ENCODE data around the gene LRRTM4. TPM values are rescaled to one million over a fixed set of nuclear protein-coding genes. Genes with fewer than 3 reads are reported as not detected.

Gene LRRTM4
- total and polyA plus RNA-seq, 2 experiments from 2014 or later, result 4.5 to 15.4 TPM

DNA sequence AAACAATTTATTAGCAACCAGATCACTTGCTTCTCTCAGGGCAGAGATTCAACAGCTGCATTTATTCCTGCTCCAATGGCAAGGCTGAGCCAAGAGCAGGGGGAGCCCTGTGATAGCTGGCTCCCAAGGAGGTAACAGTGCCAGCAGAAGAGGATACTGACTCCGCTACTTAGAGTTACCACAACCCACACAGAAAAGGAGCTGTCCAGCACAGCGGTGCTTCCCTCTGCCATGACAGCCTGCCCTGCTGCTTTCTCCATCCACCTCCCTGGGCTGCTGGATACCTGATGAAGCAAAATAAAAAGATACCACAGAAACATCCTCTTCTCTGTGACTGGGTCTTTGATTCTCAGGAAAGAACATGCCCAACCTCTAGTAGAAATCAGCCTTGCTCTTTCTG is 467.2 kb downstream of the LRRTM4 start:
- Histone ChIP-seq H3K4me2 (no peak overlapping the region), H3F3A (replicated peaks; ENCODE audit: low read depth) (no peaks in the 10 kb centered on the region), H3K9me2 (ENCODE audit: insufficient read depth) (no peaks in the 10 kb centered on the region), H3K27me3 (ENCODE audit: insufficient read depth) (no peaks in the 10 kb centered on the region), H3K4me1 (ENCODE audit: insufficient read depth) (no peaks in the 10 kb centered on the region; the same call in 1 of the 2 replicates), H3K27ac (ENCODE audit: low read depth) (no peak overlapping the region), H3K36me3 (ENCODE audit: insufficient read depth) (no peaks in the 10 kb centered on the region), H3K4me3 (no peak overlapping the region), H4K20me1 (replicated peaks; ENCODE audit: insufficient read depth) (no peaks in the 10 kb centered on the region), H3K79me2 (replicated peaks; ENCODE audit: insufficient read depth) (no peaks in the 10 kb centered on the region), H2AFZ (no peak overlapping the region)
- ATAC-seq (peak; percentile 99), DNase-seq (ENCODE audit: low spot score) (peak; percentile 68)
- H3K4me3 Mint-ChIP-seq, result no peak overlapping the region
- H3K27me3 Mint-ChIP-seq (ENCODE audit: insufficient read depth, low read depth, poor library complexity), result no peaks in the 10 kb centered on the region
- H3K4me1 Mint-ChIP-seq, result peaks cover 3% of the 10 kb centered on the region; the same call in 2 of the 3 replicates
- no peaks in the 10 kb centered on the region for H3K36me3 Mint-ChIP-seq (ENCODE audit: low read depth)
- peaks cover 3% of the 10 kb centered on the region; the same call in 1 of the 3 replicates for H3K9me3 Mint-ChIP-seq
- TF ChIP-seq NANOG (IDR thresholded peaks at IDR 0.05; ENCODE audit: borderline replicate concordance) (no peak), CTCF (conservative IDR thresholded peaks at IDR 0.05; ENCODE audit: low read depth in 2 of 2) (no peak), ZNF331 (CRISPR knock-in tag; IDR thresholded peaks at IDR 0.05; ENCODE audit: low read depth) (no peak), JUNB (IDR thresholded peaks at IDR 0.05; ENCODE audit: unreplicated experiment) (no peak), EZH2 (IDR thresholded peaks at IDR 0.05; ENCODE audit: low read depth, unreplicated experiment) (no peak)
- TF ChIP-seq, protein P1, sequence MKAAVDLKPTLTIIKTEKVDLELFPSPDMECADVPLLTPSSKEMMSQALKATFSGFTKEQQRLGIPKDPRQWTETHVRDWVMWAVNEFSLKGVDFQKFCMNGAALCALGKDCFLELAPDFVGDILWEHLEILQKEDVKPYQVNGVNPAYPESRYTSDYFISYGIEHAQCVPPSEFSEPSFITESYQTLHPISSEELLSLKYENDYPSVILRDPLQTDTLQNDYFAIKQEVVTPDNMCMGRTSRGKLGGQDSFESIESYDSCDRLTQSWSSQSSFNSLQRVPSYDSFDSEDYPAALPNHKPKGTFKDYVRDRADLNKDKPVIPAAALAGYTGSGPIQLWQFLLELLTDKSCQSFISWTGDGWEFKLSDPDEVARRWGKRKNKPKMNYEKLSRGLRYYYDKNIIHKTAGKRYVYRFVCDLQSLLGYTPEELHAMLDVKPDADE (IDR thresholded peaks at IDR 0.05), result no peak
- TF ChIP-seq, protein P2, sequence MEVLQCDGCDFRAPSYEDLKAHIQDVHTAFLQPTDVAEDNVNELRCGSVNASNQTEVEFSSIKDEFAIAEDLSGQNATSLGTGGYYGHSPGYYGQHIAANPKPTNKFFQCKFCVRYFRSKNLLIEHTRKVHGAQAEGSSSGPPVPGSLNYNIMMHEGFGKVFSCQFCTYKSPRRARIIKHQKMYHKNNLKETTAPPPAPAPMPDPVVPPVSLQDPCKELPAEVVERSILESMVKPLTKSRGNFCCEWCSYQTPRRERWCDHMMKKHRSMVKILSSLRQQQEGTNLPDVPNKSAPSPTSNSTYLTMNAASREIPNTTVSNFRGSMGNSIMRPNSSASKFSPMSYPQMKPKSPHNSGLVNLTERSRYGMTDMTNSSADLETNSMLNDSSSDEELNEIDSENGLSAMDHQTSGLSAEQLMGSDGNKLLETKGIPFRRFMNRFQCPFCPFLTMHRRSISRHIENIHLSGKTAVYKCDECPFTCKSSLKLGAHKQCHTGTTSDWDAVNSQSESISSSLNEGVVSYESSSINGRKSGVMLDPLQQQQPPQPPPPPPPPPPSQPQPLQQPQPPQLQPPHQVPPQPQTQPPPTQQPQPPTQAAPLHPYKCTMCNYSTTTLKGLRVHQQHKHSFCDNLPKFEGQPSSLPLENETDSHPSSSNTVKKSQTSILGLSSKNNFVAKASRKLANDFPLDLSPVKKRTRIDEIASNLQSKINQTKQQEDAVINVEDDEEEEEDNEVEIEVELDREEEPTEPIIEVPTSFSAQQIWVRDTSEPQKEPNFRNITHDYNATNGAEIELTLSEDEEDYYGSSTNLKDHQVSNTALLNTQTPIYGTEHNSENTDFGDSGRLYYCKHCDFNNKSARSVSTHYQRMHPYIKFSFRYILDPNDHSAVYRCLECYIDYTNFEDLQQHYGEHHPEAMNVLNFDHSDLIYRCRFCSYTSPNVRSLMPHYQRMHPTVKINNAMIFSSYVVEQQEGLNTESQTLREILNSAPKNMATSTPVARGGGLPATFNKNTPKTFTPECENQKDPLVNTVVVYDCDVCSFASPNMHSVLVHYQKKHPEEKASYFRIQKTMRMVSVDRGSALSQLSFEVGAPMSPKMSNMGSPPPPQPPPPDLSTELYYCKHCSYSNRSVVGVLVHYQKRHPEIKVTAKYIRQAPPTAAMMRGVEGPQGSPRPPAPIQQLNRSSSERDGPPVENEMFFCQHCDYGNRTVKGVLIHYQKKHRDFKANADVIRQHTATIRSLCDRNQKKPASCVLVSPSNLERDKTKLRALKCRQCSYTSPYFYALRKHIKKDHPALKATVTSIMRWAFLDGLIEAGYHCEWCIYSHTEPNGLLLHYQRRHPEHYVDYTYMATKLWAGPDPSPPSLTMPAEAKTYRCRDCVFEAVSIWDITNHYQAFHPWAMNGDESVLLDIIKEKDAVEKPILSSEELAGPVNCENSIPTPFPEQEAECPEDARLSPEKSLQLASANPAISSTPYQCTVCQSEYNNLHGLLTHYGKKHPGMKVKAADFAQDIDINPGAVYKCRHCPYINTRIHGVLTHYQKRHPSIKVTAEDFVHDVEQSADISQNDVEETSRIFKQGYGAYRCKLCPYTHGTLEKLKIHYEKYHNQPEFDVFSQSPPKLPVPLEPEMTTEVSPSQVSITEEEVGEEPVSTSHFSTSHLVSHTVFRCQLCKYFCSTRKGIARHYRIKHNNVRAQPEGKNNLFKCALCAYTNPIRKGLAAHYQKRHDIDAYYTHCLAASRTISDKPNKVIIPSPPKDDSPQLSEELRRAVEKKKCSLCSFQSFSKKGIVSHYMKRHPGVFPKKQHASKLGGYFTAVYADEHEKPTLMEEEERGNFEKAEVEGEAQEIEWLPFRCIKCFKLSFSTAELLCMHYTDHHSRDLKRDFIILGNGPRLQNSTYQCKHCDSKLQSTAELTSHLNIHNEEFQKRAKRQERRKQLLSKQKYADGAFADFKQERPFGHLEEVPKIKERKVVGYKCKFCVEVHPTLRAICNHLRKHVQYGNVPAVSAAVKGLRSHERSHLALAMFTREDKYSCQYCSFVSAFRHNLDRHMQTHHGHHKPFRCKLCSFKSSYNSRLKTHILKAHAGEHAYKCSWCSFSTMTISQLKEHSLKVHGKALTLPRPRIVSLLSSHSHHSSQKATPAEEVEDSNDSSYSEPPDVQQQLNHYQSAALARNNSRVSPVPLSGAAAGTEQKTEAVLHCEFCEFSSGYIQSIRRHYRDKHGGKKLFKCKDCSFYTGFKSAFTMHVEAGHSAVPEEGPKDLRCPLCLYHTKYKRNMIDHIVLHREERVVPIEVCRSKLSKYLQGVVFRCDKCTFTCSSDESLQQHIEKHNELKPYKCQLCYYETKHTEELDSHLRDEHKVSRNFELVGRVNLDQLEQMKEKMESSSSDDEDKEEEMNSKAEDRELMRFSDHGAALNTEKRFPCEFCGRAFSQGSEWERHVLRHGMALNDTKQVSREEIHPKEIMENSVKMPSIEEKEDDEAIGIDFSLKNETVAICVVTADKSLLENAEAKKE (CRISPR knock-in tag; IDR thresholded peaks at IDR 0.05), result no peak
- TF ChIP-seq, protein P3, sequence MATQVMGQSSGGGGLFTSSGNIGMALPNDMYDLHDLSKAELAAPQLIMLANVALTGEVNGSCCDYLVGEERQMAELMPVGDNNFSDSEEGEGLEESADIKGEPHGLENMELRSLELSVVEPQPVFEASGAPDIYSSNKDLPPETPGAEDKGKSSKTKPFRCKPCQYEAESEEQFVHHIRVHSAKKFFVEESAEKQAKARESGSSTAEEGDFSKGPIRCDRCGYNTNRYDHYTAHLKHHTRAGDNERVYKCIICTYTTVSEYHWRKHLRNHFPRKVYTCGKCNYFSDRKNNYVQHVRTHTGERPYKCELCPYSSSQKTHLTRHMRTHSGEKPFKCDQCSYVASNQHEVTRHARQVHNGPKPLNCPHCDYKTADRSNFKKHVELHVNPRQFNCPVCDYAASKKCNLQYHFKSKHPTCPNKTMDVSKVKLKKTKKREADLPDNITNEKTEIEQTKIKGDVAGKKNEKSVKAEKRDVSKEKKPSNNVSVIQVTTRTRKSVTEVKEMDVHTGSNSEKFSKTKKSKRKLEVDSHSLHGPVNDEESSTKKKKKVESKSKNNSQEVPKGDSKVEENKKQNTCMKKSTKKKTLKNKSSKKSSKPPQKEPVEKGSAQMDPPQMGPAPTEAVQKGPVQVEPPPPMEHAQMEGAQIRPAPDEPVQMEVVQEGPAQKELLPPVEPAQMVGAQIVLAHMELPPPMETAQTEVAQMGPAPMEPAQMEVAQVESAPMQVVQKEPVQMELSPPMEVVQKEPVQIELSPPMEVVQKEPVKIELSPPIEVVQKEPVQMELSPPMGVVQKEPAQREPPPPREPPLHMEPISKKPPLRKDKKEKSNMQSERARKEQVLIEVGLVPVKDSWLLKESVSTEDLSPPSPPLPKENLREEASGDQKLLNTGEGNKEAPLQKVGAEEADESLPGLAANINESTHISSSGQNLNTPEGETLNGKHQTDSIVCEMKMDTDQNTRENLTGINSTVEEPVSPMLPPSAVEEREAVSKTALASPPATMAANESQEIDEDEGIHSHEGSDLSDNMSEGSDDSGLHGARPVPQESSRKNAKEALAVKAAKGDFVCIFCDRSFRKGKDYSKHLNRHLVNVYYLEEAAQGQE (IDR thresholded peaks at IDR 0.05; ENCODE audit: unreplicated experiment), result peak; percentile 96
- no peak overlapping the region for H3K27ac Mint-ChIP-seq
